ENCODE results near the gene KIAA1755.
A peak's percentile ranks its signal among the peaks of the same experiment; 100 is the strongest.

KIAA1755 gene

GRCh38 chr20:38260378-38261053, at the start of gene KIAA1755:
Gene KIAA1755, minus strand, starts transcription at chr20:38260735. Its CDS starts 235 bp downstream, at chr20:38260500.
- no peak for DNase-seq

GRCh38 chr20:38308447-38308846, 47.9 kb upstream of the KIAA1755 start:
- no peak for DNase-seq

GRCh38 chr20:38308047-38308438, 47.5 kb upstream of the KIAA1755 start:
- no peak for DNase-seq

GRCh38 chr20:38307371-38308046, 47.0 kb upstream of the KIAA1755 start:
- no peak for DNase-seq

GRCh38 chr20:38306379-38306778, 45.8 kb upstream of the KIAA1755 start:
- no peak for DNase-seq

GRCh38 chr20:38305541-38305940, 45.0 kb upstream of the KIAA1755 start:
- DNase-seq, result no peak

GRCh38 chr20:38304845-38305447, 44.4 kb upstream of the KIAA1755 start:
- DNase-seq, result no peak

- DNase-seq, result no peak
These were observed 43.4 kb upstream of the KIAA1755 start, which contains the start of gene BPI for GRCh38 chr20:38303908-38304379. Gene BPI, plus strand, starts transcription at chr20:38304156. Its CDS starts 68 bp downstream, at chr20:38304224.

GRCh38 chr20:38302786-38303185, 42.3 kb upstream of the KIAA1755 start:
- no peak for DNase-seq

- DNase-seq, result no peak
These were observed 40.8 kb upstream of the KIAA1755 start for GRCh38 chr20:38301309-38301708.

GRCh38 chr20:38300438-38300837, 39.9 kb upstream of the KIAA1755 start:
- no peak for DNase-seq

GRCh38 chr20:38299963-38300362, 39.4 kb upstream of the KIAA1755 start:
- DNase-seq, result no peak

GRCh38 chr20:38298768-38299288, 38.3 kb upstream of the KIAA1755 start:
- DNase-seq, result no peak

GRCh38 chr20:38297916-38298674, 37.6 kb upstream of the KIAA1755 start:
- DNase-seq, result no peak

GRCh38 chr20:38296433-38296832, 35.9 kb upstream of the KIAA1755 start:
- no peak for DNase-seq

GRCh38 chr20:38295811-38296210, 35.3 kb upstream of the KIAA1755 start:
- no peak for DNase-seq

- no peak for DNase-seq
These were observed 33.6 kb upstream of the KIAA1755 start for GRCh38 chr20:38294076-38294591.

GRCh38 chr20:38293491-38294065, 33.0 kb upstream of the KIAA1755 start:
- DNase-seq, result no peak

- DNase-seq, result no peak
These were observed 31.4 kb upstream of the KIAA1755 start for GRCh38 chr20:38291966-38292365.

GRCh38 chr20:38290829-38291814, 30.6 kb upstream of the KIAA1755 start:
- peak in 1 of 2 experiments; percentile 15 for DNase-seq

Measured in SHP77 (cell line).